Muscle of back (tissue), 10 donors: ENCODE results near the gene PTGS1. TPM values are rescaled to one million over a fixed set of nuclear protein-coding genes. Genes with fewer than 3 reads are reported as not detected.

Experiments
- polyA plus RNA-seq, 10 donors: library from polyadenylated mRNA; unstranded; fragments of 120-200 nt; gene quantifications; one replicate each; pipeline ENCODE4 v1.2.1, GENCODE V29; 2013; ENCODE audit not compliant: insufficient read length in 10 of 10

Gene PTGS1
- polyA plus RNA-seq, 10 donors, result 2.9 to 14.3 (median 5.5) TPM

Other genes with a start within 250 kb of the PTGS1 start
- gene NDUFA8, start 211.2 kb upstream of the PTGS1 start, polyA plus RNA-seq, result 10 to 100 TPM; 52.3 to 67.7 (median 56.4) TPM
- gene MORN5, start 211.1 kb upstream of the PTGS1 start, polyA plus RNA-seq, result under 1 TPM in 4 of 10 donors, not detected in 6; 0.26 to 0.45 (median 0.37) TPM
- 1 to 10 TPM; 3.3 to 6.8 (median 4.7) TPM for gene LHX6, start 142.1 kb upstream of the PTGS1 start, polyA plus RNA-seq
- gene RBM18, start 106.2 kb upstream of the PTGS1 start, polyA plus RNA-seq, result 10 to 100 TPM; 23.2 to 37.0 (median 29.3) TPM
- 10 to 100 TPM; 21.6 to 40.8 (median 27.7) TPM for gene MRRF, start 106.1 kb upstream of the PTGS1 start, polyA plus RNA-seq
- gene OR1J1, start 106.9 kb downstream of the PTGS1 start, polyA plus RNA-seq, result not detected
- gene OR1J2, start 139.8 kb downstream of the PTGS1 start, polyA plus RNA-seq, result not detected
- gene OR1J4, start 148.1 kb downstream of the PTGS1 start, polyA plus RNA-seq, result not detected
- not detected for gene OR1N1, start 156.3 kb downstream of the PTGS1 start, polyA plus RNA-seq
- gene OR1N2, start 182.1 kb downstream of the PTGS1 start, polyA plus RNA-seq, result not detected
- gene OR1L8, start 212.4 kb downstream of the PTGS1 start, polyA plus RNA-seq, result under 1 TPM in 8 of 10 donors, not detected in 2; 0.08 to 0.23 (median 0.13) TPM
- gene OR1Q1, start 243.7 kb downstream of the PTGS1 start, polyA plus RNA-seq, result not detected